Smooth muscle cell (in vitro differentiated cells): ENCODE data around the gene GPC1. TPM values are rescaled to one million over a fixed set of nuclear protein-coding genes. Genes with fewer than 3 reads are reported as not detected.

Source experiments
- DNase-seq: peaks from one replicate; lab custom pipeline; 2025; ENCODE audit not compliant: unreplicated experiment; lab: John Stamatoyannopoulos, UW
- H2AFZ ChIP-seq: fragments of 200-600 bp; sonication (generic); 2 replicates; pipeline ENCODE4 v1.6.0; 2016; ENCODE audit warnings: antibody characterized with exemption, low read depth, mild to moderate bottlenecking
- H3F3A ChIP-seq: fragments of 200-600 bp; sonication (generic); 2 replicates; pipeline ENCODE4 v1.6.0; 2017; ENCODE audit warnings: antibody characterized with exemption, low read depth
- H3K27ac ChIP-seq: fragments of 200-600 bp; sonication (generic); 2 replicates; pipeline ENCODE4 v1.5.1; 2016; ENCODE audit warnings: low read depth, mild to moderate bottlenecking
- H3K27me3 ChIP-seq: fragments of 200-600 bp; sonication (generic); 2 replicates; pipeline ENCODE4 v1.6.1; 2016; ENCODE audit warnings: low read depth, mild to moderate bottlenecking
- H3K36me3 ChIP-seq: fragments of 200-600 bp; sonication (generic); 2 replicates; pipeline ENCODE4 v1.5.1; 2016; ENCODE audit warnings: low read depth
- H3K4me1 ChIP-seq: fragments of 200-600 bp; sonication (generic); 2 replicates; pipeline ENCODE4 v1.5.1; 2016; ENCODE audit warnings: low read depth
- H3K4me2 ChIP-seq: fragments of 200-600 bp; sonication (generic); 2 replicates; pipeline ENCODE4 v1.6.0; 2016; ENCODE audit warnings: mild to moderate bottlenecking
- H3K4me3 ChIP-seq: fragments of 200-600 bp; sonication (generic); 2 replicates; pipeline ENCODE4 v1.5.1; 2016; ENCODE audit warnings: mild to moderate bottlenecking
- H3K79me2 ChIP-seq: fragments of 200-600 bp; sonication (generic); 2 replicates; pipeline ENCODE4 v1.6.0; 2016; ENCODE audit warnings: low read depth, mild to moderate bottlenecking
- H3K9ac ChIP-seq: fragments of 200-600 bp; sonication (generic); 2 replicates; pipeline ENCODE4 v1.6.0; 2016; ENCODE audit warnings: low read depth
- H3K9me3 ChIP-seq: fragments of 200-600 bp; sonication (generic); replicated peaks from 2 replicates; pipeline ENCODE4 v1.5.1; 2016; ENCODE audit warnings: low read depth
- H4K20me1 ChIP-seq: fragments of 200-600 bp; sonication (generic); 2 replicates; pipeline ENCODE4 v1.6.0; 2016; ENCODE audit warnings: low read depth
- WGBS: methylation state at CpG from one replicate; pipeline ENCODE4 v1.1.7; 2016; ENCODE audit warnings: low lambda C conversion rate; 5-methylcytosine and 5-hydroxymethylcytosine counted together
- microRNA counts: library from miRNA; unstranded; fragments of <30 nt; microRNA quantifications from one replicate; lab custom pipeline; 2016
- microRNA-seq: library from miRNA; unstranded; fragments of <30 nt; microRNA quantifications from one replicate; pipeline ENCODE4, GENCODE V29; 2016; ENCODE audit warnings: borderline number of aligned reads
- polyA plus RNA-seq: library from polyadenylated mRNA; unstranded; fragments of >200 nt; fragmentation: Nextera tagmentation; extraction: Ambion mirVana; gene quantifications from 2 replicates; pipeline ENCODE4 v1.2.1, GENCODE V29; 2016
- small RNA-seq: library from RNA; depleted of rRNA; stranded (forward); fragments of <200 nt; gene quantifications from one replicate; pipeline ENCODE3, GENCODE V24; 2014
- total RNA-seq: library from RNA; depleted of rRNA; stranded (reverse); fragments of >200 nt; gene quantifications from 2 replicates; pipeline ENCODE4 v1.2.3, GENCODE V29; 2014
- TF ChIP-seq, protein P1 (sequence below): fragments of 200-600 bp; sonication (generic); IDR thresholded peaks from 2 replicates; pipeline ENCODE4 v1.5.1; 2017; ENCODE audit warnings: borderline replicate concordance, mild to moderate bottlenecking, antibody characterized with exemption; ENCODE audit not compliant: insufficient read depth, poor library complexity, severe bottlenecking

Gene GPC1
- total and polyA plus RNA-seq, 2 experiments from 2014 or later: 88.9 to 221 TPM

DNA sequence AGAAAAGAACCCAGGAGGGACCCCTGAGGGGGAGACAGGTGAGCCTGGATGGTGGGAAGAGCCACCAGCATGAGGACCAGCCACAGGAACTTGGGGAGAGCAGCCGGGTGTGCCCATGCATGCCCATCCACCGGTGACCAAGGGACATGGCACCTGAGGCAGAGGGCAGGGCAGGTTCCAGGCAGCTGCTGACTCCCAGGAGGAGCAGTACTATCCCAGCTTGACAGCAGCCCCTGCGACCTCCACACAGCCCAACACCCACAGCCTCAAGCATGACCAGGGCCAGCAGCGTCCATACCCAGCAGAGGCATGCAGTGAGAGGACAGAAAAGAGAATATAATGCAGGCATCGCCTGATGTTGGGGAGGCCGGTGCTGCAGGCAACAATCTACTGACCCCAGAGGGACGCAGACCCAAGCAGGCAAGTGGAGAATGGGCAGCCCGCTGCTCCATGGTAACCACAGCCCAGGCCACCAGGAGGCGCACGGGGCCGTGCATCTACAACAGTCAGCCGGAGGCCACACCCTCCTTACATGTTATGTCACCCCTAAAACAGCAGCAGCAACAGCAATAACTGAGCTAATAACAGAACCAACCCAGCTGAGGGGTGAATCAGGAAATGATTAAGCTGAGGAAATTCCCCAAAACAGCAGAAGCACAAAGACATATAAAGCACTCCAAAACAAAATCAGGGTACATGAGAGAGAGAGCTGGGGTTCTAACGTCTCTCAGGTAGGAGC, 78.3 kb downstream of the GPC1 start:
- H3K79me2 ChIP-seq: no peaks in the 10 kb centered on the region
- no peaks in the 10 kb centered on the region for H3K27me3 ChIP-seq
- H3K9ac ChIP-seq: no peak overlapping the region
- TF ChIP-seq, protein P1, sequence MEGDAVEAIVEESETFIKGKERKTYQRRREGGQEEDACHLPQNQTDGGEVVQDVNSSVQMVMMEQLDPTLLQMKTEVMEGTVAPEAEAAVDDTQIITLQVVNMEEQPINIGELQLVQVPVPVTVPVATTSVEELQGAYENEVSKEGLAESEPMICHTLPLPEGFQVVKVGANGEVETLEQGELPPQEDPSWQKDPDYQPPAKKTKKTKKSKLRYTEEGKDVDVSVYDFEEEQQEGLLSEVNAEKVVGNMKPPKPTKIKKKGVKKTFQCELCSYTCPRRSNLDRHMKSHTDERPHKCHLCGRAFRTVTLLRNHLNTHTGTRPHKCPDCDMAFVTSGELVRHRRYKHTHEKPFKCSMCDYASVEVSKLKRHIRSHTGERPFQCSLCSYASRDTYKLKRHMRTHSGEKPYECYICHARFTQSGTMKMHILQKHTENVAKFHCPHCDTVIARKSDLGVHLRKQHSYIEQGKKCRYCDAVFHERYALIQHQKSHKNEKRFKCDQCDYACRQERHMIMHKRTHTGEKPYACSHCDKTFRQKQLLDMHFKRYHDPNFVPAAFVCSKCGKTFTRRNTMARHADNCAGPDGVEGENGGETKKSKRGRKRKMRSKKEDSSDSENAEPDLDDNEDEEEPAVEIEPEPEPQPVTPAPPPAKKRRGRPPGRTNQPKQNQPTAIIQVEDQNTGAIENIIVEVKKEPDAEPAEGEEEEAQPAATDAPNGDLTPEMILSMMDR: peak; percentile 84
- no peaks in the 10 kb centered on the region for H4K20me1 ChIP-seq
- no peaks in the 10 kb centered on the region for H3K9me3 ChIP-seq
- H3K4me3 ChIP-seq: no peak overlapping the region
- H3K27ac ChIP-seq: no peak overlapping the region
- no peak overlapping the region for H3K4me2 ChIP-seq
- peak; percentile 51 for DNase-seq
- no peaks in the 10 kb centered on the region for H3K4me1 ChIP-seq
- no peaks in the 10 kb centered on the region for H3F3A ChIP-seq
- 41% methylated on average over 13 of the region's 13 CpGs for WGBS
- no peaks in the 10 kb centered on the region for H3K36me3 ChIP-seq
- H2AFZ ChIP-seq: no peak overlapping the region

DNA sequence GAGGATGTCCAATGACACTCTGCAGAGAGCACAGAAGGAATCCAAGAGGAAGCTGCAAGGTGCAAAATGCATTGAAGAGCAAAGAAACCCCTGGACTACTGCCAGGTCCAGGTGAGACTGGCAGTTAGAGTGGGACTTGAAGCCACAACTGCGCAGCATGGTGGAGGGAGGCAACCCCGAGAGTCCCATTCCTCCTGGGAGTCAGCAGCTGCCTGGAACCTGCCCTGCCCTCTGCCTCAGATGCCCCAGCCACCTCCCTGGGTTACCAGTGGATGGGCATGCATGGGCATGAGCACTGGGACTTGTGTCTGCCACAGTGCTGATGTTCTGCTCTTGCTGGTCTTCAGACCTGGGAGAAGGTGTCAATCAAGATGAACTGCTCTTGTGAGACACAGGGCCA, 79.2 kb downstream of the GPC1 start:
- Histone ChIP-seq H3K79me2 (no peaks in the 10 kb centered on the region), H3K27me3 (no peaks in the 10 kb centered on the region), H3K9me3 (no peaks in the 10 kb centered on the region), H3K9ac (no peak overlapping the region), H4K20me1 (no peaks in the 10 kb centered on the region), H3K4me3 (no peak overlapping the region), H2AFZ (no peak overlapping the region), H3K4me1 (no peaks in the 10 kb centered on the region), H3F3A (no peaks in the 10 kb centered on the region), H3K36me3 (no peaks in the 10 kb centered on the region), H3K27ac (no peak overlapping the region), H3K4me2 (no peak overlapping the region)
- 94% methylated on average over 2 of the region's 2 CpGs for WGBS
- TF ChIP-seq, protein P1: no peak
- no peak for DNase-seq

DNA sequence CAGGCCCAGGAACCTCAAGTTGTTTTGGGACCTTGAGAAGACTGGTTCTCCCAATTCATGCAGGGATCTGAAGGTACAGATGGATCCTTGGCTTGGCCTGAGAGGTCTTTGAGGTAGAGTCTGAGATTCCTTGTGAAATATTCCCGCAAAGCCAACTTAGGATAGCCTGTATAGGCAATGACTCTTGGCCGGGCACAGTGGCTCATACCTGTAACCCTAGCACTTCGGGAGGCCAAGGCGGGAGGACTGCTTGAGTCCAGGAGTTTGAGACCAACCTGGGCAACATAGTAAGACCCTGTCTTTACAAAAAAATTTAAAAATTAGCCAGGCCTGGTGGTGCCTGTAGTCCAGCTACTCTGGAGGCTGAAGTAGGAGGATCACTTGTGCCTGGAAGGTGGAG, 81.9 kb downstream of the GPC1 start:
- Histone ChIP-seq H3K36me3 (no peaks in the 10 kb centered on the region), H3K9ac (no peak overlapping the region), H4K20me1 (no peaks in the 10 kb centered on the region), H3F3A (no peaks in the 10 kb centered on the region), H3K27me3 (peaks cover 10% of the 10 kb centered on the region), H3K4me3 (no peak overlapping the region), H3K9me3 (no peaks in the 10 kb centered on the region), H3K4me1 (no peaks in the 10 kb centered on the region), H3K79me2 (no peaks in the 10 kb centered on the region), H2AFZ (no peak overlapping the region), H3K4me2 (no peak overlapping the region), H3K27ac (no peak overlapping the region)
- TF ChIP-seq, protein P1: no peak
- 99% methylated on average over 4 of the region's 4 CpGs for WGBS
- no peak for DNase-seq

MicroRNAs encoded within 50 kb of the gene (microRNA counts, 767-probe panel; counts per million panel counts)
- 6,033 counts per million, percentile 31 among the panel's probes with 10 or more counts for microRNA hsa-miR-149-5p (lab: Ali Mortazavi, UCI)

Small RNA genes lying within 50 kb of the gene (microRNA-seq; reads per million reads assigned to microRNA genes)
- 6,255 reads per million, percentile 92 among the genes with 10 or more reads in this experiment for gene MIR149

Small RNA genes lying within 50 kb of the gene (small RNA-seq; reads per million reads assigned to genes)
- 6.9 reads per million, percentile 70 among the genes with 10 or more reads in this experiment for gene MIR149

Other genes with a start within 250 kb of the GPC1 start
- gene ANKMY1, start 122.3 kb downstream of the GPC1 start, total RNA-seq: 3.4 and 8.7 TPM in 2 replicates
- 5.6 and 6.4 TPM in 2 replicates for gene ANKMY1, start 122.3 kb downstream of the GPC1 start, polyA plus RNA-seq
- 2.2 and 2.9 TPM in 2 replicates for gene DUSP28, start 124.7 kb downstream of the GPC1 start, total RNA-seq
- gene DUSP28, start 124.7 kb downstream of the GPC1 start, polyA plus RNA-seq: 6.4 and 6.5 TPM in 2 replicates
- gene RNPEPL1, start 132.8 kb downstream of the GPC1 start, total RNA-seq: 13.5 and 15.3 TPM in 2 replicates
- 40.9 and 48.3 TPM in 2 replicates for gene RNPEPL1, start 132.8 kb downstream of the GPC1 start, polyA plus RNA-seq
- gene CAPN10, start 151.1 kb downstream of the GPC1 start, total RNA-seq: 6.6 and 6.9 TPM in 2 replicates
- 17.0 and 23.6 TPM in 2 replicates for gene CAPN10, start 151.1 kb downstream of the GPC1 start, polyA plus RNA-seq
- gene GPR35, start 189.8 kb downstream of the GPC1 start, total RNA-seq: 1.2 and 1.3 TPM in 2 replicates
- gene GPR35, start 189.8 kb downstream of the GPC1 start, polyA plus RNA-seq: 1.4 and 2.1 TPM in 2 replicates
- gene AQP12B, start 247.2 kb downstream of the GPC1 start, total RNA-seq: not detected in 2 replicates
- not detected in 2 replicates for gene AQP12B, start 247.2 kb downstream of the GPC1 start, polyA plus RNA-seq